IPS-20b (cell line): ENCODE data around the gene LASP1.
A peak's percentile ranks its signal among the peaks of the same experiment; 100 is the strongest.

ENCODE experiments used
- H3K27ac ChIP-seq: one replicate; pipeline ENCODE4 v1.5.1; 2013; ENCODE audit warnings: low read length
- H3K27me3 ChIP-seq: 2 replicates; pipeline ENCODE4 v1.6.1; 2013; ENCODE audit warnings: mild to moderate bottlenecking, low read length, inconsistent platforms; ENCODE audit not compliant: insufficient read depth
- H3K36me3 ChIP-seq: 2 replicates; pipeline ENCODE4 v1.6.1; 2013; ENCODE audit warnings: low read depth, mild to moderate bottlenecking, inconsistent platforms, low read length, moderate library complexity; ENCODE audit not compliant: insufficient read depth
- H3K4me1 ChIP-seq: 2 replicates; pipeline ENCODE4 v1.6.1; 2013; ENCODE audit warnings: mild to moderate bottlenecking, control low read depth, inconsistent platforms, low read length, moderate library complexity; ENCODE audit not compliant: insufficient read depth
- H3K4me3 ChIP-seq: 2 replicates; pipeline ENCODE4 v1.5.1; 2013; ENCODE audit warnings: mild to moderate bottlenecking, low read length, inconsistent platforms
- H3K9ac ChIP-seq: 2 replicates; pipeline ENCODE4 v1.6.1; 2013; ENCODE audit warnings: low read depth, mild to moderate bottlenecking, inconsistent platforms, low read length, moderate library complexity
- H3K9me3 ChIP-seq: 2 replicates; pipeline ENCODE4 v1.6.1; 2013; ENCODE audit warnings: mild to moderate bottlenecking, low read depth, low read length, inconsistent platforms; ENCODE audit not compliant: insufficient read depth

LASP1 gene

GRCh38 chr17:38883592-38884526 lies 14.0 kb downstream of the LASP1 start:
- Histone ChIP-seq H3K4me1 (peaks cover 47% of the 10 kb centered on the region), H3K9me3 (no peaks in the 10 kb centered on the region), H3K9ac (peak overlapping the region; percentile 56; the same call in 1 of the 2 replicates), H3K4me3 (0 out of 2 replicates have a peak overlapping the region, but pooled peaks have one; percentile 20), H3K27me3 (no peaks in the 10 kb centered on the region), H3K27ac (no peak overlapping the region), H3K36me3 (peaks cover 46% of the 10 kb centered on the region)

GRCh38 chr17:38885044-38885727 lies 15.3 kb downstream of the LASP1 start:
- Histone ChIP-seq H3K9ac (peak overlapping the region; percentile 16; the same call in 1 of the 2 replicates), H3K36me3 (peaks cover 50% of the 10 kb centered on the region)

GRCh38 chr17:38885728-38886642 lies 16.1 kb downstream of the LASP1 start:
- peak overlapping the region; percentile 15; the same call in 1 of the 2 replicates for H3K4me3 ChIP-seq
- H3K9me3 ChIP-seq: no peaks in the 10 kb centered on the region
- peaks cover 35% of the 10 kb centered on the region for H3K4me1 ChIP-seq
- H3K27me3 ChIP-seq: no peaks in the 10 kb centered on the region
- peak overlapping the region; percentile 16; the same call in 1 of the 2 replicates for H3K9ac ChIP-seq
- peaks cover 50% of the 10 kb centered on the region for H3K36me3 ChIP-seq
- no peak overlapping the region for H3K27ac ChIP-seq

More at GRCh38 chr17:38885044-38885727, 15.3 kb downstream of the LASP1 start:
- H3K27ac ChIP-seq: no peak overlapping the region
- H3K4me3 ChIP-seq: no peak overlapping the region
- no peaks in the 10 kb centered on the region for H3K27me3 ChIP-seq
- peaks cover 42% of the 10 kb centered on the region for H3K4me1 ChIP-seq
- no peaks in the 10 kb centered on the region for H3K9me3 ChIP-seq

GRCh38 chr17:38886643-38887010 lies 16.8 kb downstream of the LASP1 start:
- H3K9ac ChIP-seq: no peak overlapping the region
- H3K27me3 ChIP-seq: no peaks in the 10 kb centered on the region
- H3K36me3 ChIP-seq: peaks cover 49% of the 10 kb centered on the region
- peaks cover 31% of the 10 kb centered on the region for H3K4me1 ChIP-seq
- no peak overlapping the region for H3K4me3 ChIP-seq
- H3K27ac ChIP-seq: no peak overlapping the region
- no peaks in the 10 kb centered on the region for H3K9me3 ChIP-seq

- Histone ChIP-seq H3K27me3 (no peaks in the 10 kb centered on the region), H3K36me3 (peaks cover 59% of the 10 kb centered on the region), H3K4me3 (no peak overlapping the region), H3K4me1 (peaks cover 14% of the 10 kb centered on the region), H3K9ac (no peak overlapping the region), H3K9me3 (no peaks in the 10 kb centered on the region), H3K27ac (no peak overlapping the region)
Measured at GRCh38 chr17:38888842-38889241, 19.0 kb downstream of the LASP1 start.

GRCh38 chr17:38889745-38890409 lies 20.0 kb downstream of the LASP1 start:
- H3K9ac ChIP-seq: no peak overlapping the region
- H3K27me3 ChIP-seq: no peaks in the 10 kb centered on the region
- peaks cover 13% of the 10 kb centered on the region for H3K4me1 ChIP-seq
- H3K4me3 ChIP-seq: no peak overlapping the region
- no peak overlapping the region for H3K27ac ChIP-seq
- H3K36me3 ChIP-seq: peaks cover 67% of the 10 kb centered on the region
- H3K9me3 ChIP-seq: no peaks in the 10 kb centered on the region

- Histone ChIP-seq H3K9ac (no peak overlapping the region), H3K4me3 (no peak overlapping the region), H3K4me1 (peaks cover 9% of the 10 kb centered on the region), H3K36me3 (peaks cover 68% of the 10 kb centered on the region), H3K9me3 (no peaks in the 10 kb centered on the region), H3K27ac (no peak overlapping the region), H3K27me3 (no peaks in the 10 kb centered on the region)
Measured at GRCh38 chr17:38890410-38890746, 20.5 kb downstream of the LASP1 start.

GRCh38 chr17:38891441-38891840 lies 21.6 kb downstream of the LASP1 start:
- H3K9ac ChIP-seq: no peak overlapping the region
- no peaks in the 10 kb centered on the region for H3K9me3 ChIP-seq
- peaks cover 72% of the 10 kb centered on the region for H3K36me3 ChIP-seq
- H3K4me1 ChIP-seq: peaks cover 3% of the 10 kb centered on the region; the same call in 1 of the 2 replicates
- no peak overlapping the region for H3K4me3 ChIP-seq
- no peaks in the 10 kb centered on the region for H3K27me3 ChIP-seq
- no peak overlapping the region for H3K27ac ChIP-seq

GRCh38 chr17:38892083-38892482 lies 22.2 kb downstream of the LASP1 start:
- H3K9me3 ChIP-seq: no peaks in the 10 kb centered on the region
- H3K4me1 ChIP-seq: 0 out of 2 replicates have a peak, but pooled peaks cover 3% of the 10 kb centered on the region
- H3K9ac ChIP-seq: no peak overlapping the region
- H3K4me3 ChIP-seq: no peak overlapping the region
- no peaks in the 10 kb centered on the region for H3K27me3 ChIP-seq
- peaks cover 75% of the 10 kb centered on the region for H3K36me3 ChIP-seq
- no peak overlapping the region for H3K27ac ChIP-seq

GRCh38 chr17:38892620-38893019 lies 22.8 kb downstream of the LASP1 start:
- 0 out of 2 replicates have a peak, but pooled peaks cover 3% of the 10 kb centered on the region for H3K4me1 ChIP-seq
- no peak overlapping the region for H3K27ac ChIP-seq
- no peak overlapping the region for H3K4me3 ChIP-seq
- no peaks in the 10 kb centered on the region for H3K27me3 ChIP-seq
- peaks cover 73% of the 10 kb centered on the region for H3K36me3 ChIP-seq
- H3K9me3 ChIP-seq: no peaks in the 10 kb centered on the region
- no peak overlapping the region for H3K9ac ChIP-seq

GRCh38 chr17:38893113-38893512 lies 23.3 kb downstream of the LASP1 start:
- 0 out of 2 replicates have a peak, but pooled peaks cover 3% of the 10 kb centered on the region for H3K4me1 ChIP-seq
- H3K27ac ChIP-seq: no peak overlapping the region
- no peak overlapping the region for H3K4me3 ChIP-seq
- no peaks in the 10 kb centered on the region for H3K27me3 ChIP-seq
- H3K36me3 ChIP-seq: peaks cover 74% of the 10 kb centered on the region
- no peak overlapping the region for H3K9ac ChIP-seq
- H3K9me3 ChIP-seq: no peaks in the 10 kb centered on the region
